ENCODE results near the gene DSCAML1. TPM values are rescaled to one million over a fixed set of nuclear protein-coding genes. Genes with fewer than 3 reads are reported as not detected.

DSCAML1 gene
- total and polyA plus RNA-seq, 2 experiments from 2014 or later = not detected

GRCh38 chr11:117786135-117786870 is 10.7 kb downstream of the DSCAML1 start:
- no peaks in the 10 kb centered on the region for H3K4me1 ChIP-seq (ENCODE audit: insufficient read depth)
- no peaks in the 10 kb centered on the region for H3K79me2 ChIP-seq (ENCODE audit: insufficient read depth)
- H3K4me3 ChIP-seq = no peak overlapping the region
- H3F3A ChIP-seq (ENCODE audit: insufficient read depth) = no peaks in the 10 kb centered on the region
- H3K27me3 ChIP-seq (replicated peaks; ENCODE audit: insufficient read depth) = peaks cover 16% of the 10 kb centered on the region; the same call in 1 of the 2 replicates
- H3K4me2 ChIP-seq (ENCODE audit: unreplicated experiment) = no peak overlapping the region
- in situ Hi-C loops (cut with MboI) = no loop called here
- no peaks in the 10 kb centered on the region for H4K20me1 ChIP-seq (ENCODE audit: insufficient read depth)
- H3K27ac ChIP-seq = no peak overlapping the region
- H3K9me2 ChIP-seq (ENCODE audit: insufficient read depth) = no peaks in the 10 kb centered on the region
- TF ChIP-seq EZH2phosphoT487 (IDR thresholded peaks at IDR 0.05; ENCODE audit: insufficient read depth, low read depth) = no peak
- TF ChIP-seq EZH2 (IDR thresholded peaks at IDR 0.05; ENCODE audit: insufficient read depth, poor library complexity, severe bottlenecking) = no peak
- no peak overlapping the region for H3K9ac ChIP-seq
- no peak for DNase-seq
- no peak overlapping the region for H2AFZ ChIP-seq
- H3K9me3 ChIP-seq (ENCODE audit: low read depth) = no peaks in the 10 kb centered on the region
- no peaks in the 10 kb centered on the region for H3K36me3 ChIP-seq (ENCODE audit: low read depth)
- 23 to 27% methylated on average over 14 of the region's 14 CpGs for WGBS, 2 experiments (ENCODE audit: low coverage in 1 of 2, low lambda C conversion rate in 2 of 2, missing lambda C conversion rate in 2 of 2)

- Histone ChIP-seq H3K36me3 (ENCODE audit: low read depth) (no peaks in the 10 kb centered on the region), H3F3A (ENCODE audit: insufficient read depth) (no peaks in the 10 kb centered on the region), H3K27me3 (replicated peaks; ENCODE audit: insufficient read depth) (peaks cover 23% of the 10 kb centered on the region), H3K4me3 (no peak overlapping the region), H3K79me2 (ENCODE audit: insufficient read depth) (no peaks in the 10 kb centered on the region), H3K4me1 (ENCODE audit: insufficient read depth) (no peaks in the 10 kb centered on the region), H2AFZ (no peak overlapping the region), H3K9ac (no peak overlapping the region), H3K4me2 (ENCODE audit: unreplicated experiment) (no peak overlapping the region), H3K27ac (no peak overlapping the region), H4K20me1 (ENCODE audit: insufficient read depth) (no peaks in the 10 kb centered on the region), H3K9me2 (ENCODE audit: insufficient read depth) (no peaks in the 10 kb centered on the region), H3K9me3 (ENCODE audit: low read depth) (no peaks in the 10 kb centered on the region)
- TF ChIP-seq EZH2 (IDR thresholded peaks at IDR 0.05; ENCODE audit: insufficient read depth, poor library complexity, severe bottlenecking) (no peak), EZH2phosphoT487 (IDR thresholded peaks at IDR 0.05; ENCODE audit: insufficient read depth, low read depth) (no peak)
- no peak for DNase-seq
- 48 to 50% methylated on average over 11 of the region's 11 CpGs for WGBS, 2 experiments (ENCODE audit: low coverage in 1 of 2, low lambda C conversion rate in 2 of 2, missing lambda C conversion rate in 2 of 2)
- in situ Hi-C loops (cut with MboI) = no loop called here
These were observed 14.9 kb downstream of the DSCAML1 start for GRCh38 chr11:117782101-117782500.

GRCh38 chr11:117781627-117782026 is 15.4 kb downstream of the DSCAML1 start:
- Histone ChIP-seq H3K4me3 (no peak overlapping the region), H3K27me3 (replicated peaks; ENCODE audit: insufficient read depth) (peaks cover 21% of the 10 kb centered on the region), H3K9ac (no peak overlapping the region), H3K27ac (no peak overlapping the region), H3K9me2 (ENCODE audit: insufficient read depth) (no peaks in the 10 kb centered on the region), H3K36me3 (ENCODE audit: low read depth) (no peaks in the 10 kb centered on the region), H3K79me2 (ENCODE audit: insufficient read depth) (no peaks in the 10 kb centered on the region), H3F3A (ENCODE audit: insufficient read depth) (no peaks in the 10 kb centered on the region), H2AFZ (no peak overlapping the region), H3K4me1 (ENCODE audit: insufficient read depth) (no peaks in the 10 kb centered on the region), H3K4me2 (ENCODE audit: unreplicated experiment) (no peak overlapping the region), H4K20me1 (ENCODE audit: insufficient read depth) (no peaks in the 10 kb centered on the region), H3K9me3 (ENCODE audit: low read depth) (no peaks in the 10 kb centered on the region)
- in situ Hi-C loops (cut with MboI) = no loop called here
- WGBS, 2 experiments (ENCODE audit: low coverage in 1 of 2, low lambda C conversion rate in 2 of 2, missing lambda C conversion rate in 2 of 2) = 66 to 70% methylated on average over 4 of the region's 4 CpGs
- DNase-seq = no peak
- TF ChIP-seq EZH2phosphoT487 (IDR thresholded peaks at IDR 0.05; ENCODE audit: insufficient read depth, low read depth) = no peak
- no peak for TF ChIP-seq EZH2 (IDR thresholded peaks at IDR 0.05; ENCODE audit: insufficient read depth, poor library complexity, severe bottlenecking)

GRCh38 chr11:117780456-117780855 is 16.6 kb downstream of the DSCAML1 start:
- no peak overlapping the region for H3K4me2 ChIP-seq (ENCODE audit: unreplicated experiment)
- TF ChIP-seq EZH2 (IDR thresholded peaks at IDR 0.05; ENCODE audit: insufficient read depth, poor library complexity, severe bottlenecking) = no peak
- no peak for TF ChIP-seq EZH2phosphoT487 (IDR thresholded peaks at IDR 0.05; ENCODE audit: insufficient read depth, low read depth)
- no peaks in the 10 kb centered on the region for H3K9me2 ChIP-seq (ENCODE audit: insufficient read depth)
- no peaks in the 10 kb centered on the region for H3F3A ChIP-seq (ENCODE audit: insufficient read depth)
- no peak for DNase-seq
- H3K4me1 ChIP-seq (ENCODE audit: insufficient read depth) = no peaks in the 10 kb centered on the region
- no peak overlapping the region for H2AFZ ChIP-seq
- peaks cover 21% of the 10 kb centered on the region for H3K27me3 ChIP-seq (replicated peaks; ENCODE audit: insufficient read depth)
- WGBS, 2 experiments (ENCODE audit: low coverage in 1 of 2, low lambda C conversion rate in 2 of 2, missing lambda C conversion rate in 2 of 2) = 61 to 77% methylated on average over 25 to 26 of the region's 26 CpGs
- no peaks in the 10 kb centered on the region for H3K9me3 ChIP-seq (ENCODE audit: low read depth)
- no peaks in the 10 kb centered on the region for H4K20me1 ChIP-seq (ENCODE audit: insufficient read depth)
- no peaks in the 10 kb centered on the region for H3K79me2 ChIP-seq (ENCODE audit: insufficient read depth)
- no peak overlapping the region for H3K9ac ChIP-seq
- H3K27ac ChIP-seq = no peak overlapping the region
- H3K36me3 ChIP-seq (ENCODE audit: low read depth) = no peaks in the 10 kb centered on the region
- in situ Hi-C loops (cut with MboI) = no loop called here
- H3K4me3 ChIP-seq = no peak overlapping the region
